SK-N-SH (cell line): ENCODE measurements around the gene C12orf57. TPM values are rescaled to one million over a fixed set of nuclear protein-coding genes. Genes with fewer than 3 reads are reported as not detected.
A peak's percentile ranks its signal among the peaks of the same experiment; 100 is the strongest.

Source experiments
- CTCF ChIA-PET: fragments of 300-600, 350-600 bp; formaldehyde crosslinking; extraction: SDS; loops from one replicate; lab custom pipeline; 2021; lab: Yijun Ruan, JAX
- POLR2A ChIA-PET: fragments of 350-600 bp; sonication (Branson Sonifier 250); formaldehyde crosslinking; extraction: SDS; loops from one replicate; lab custom pipeline; 2020; ENCODE audit warnings: antibody characterized with exemption, inconsistent platforms; lab: Yijun Ruan, JAX
- DNase-seq: peaks from one replicate; pipeline ENCODE4 v3.0.0; 2012
- H2AFZ ChIP-seq: fragments of 200-600 bp; sonication (generic); 2 replicates; pipeline ENCODE4 v1.8.1; 2016; ENCODE audit warnings: antibody characterized with exemption, mild to moderate bottlenecking, low read depth
- H3F3A ChIP-seq: fragments of 200-600 bp; sonication (generic); replicated peaks from 2 replicates; pipeline ENCODE3; 2016; ENCODE audit warnings: antibody characterized with exemption, mild to moderate bottlenecking; ENCODE audit not compliant: insufficient read depth
- H3K27ac ChIP-seq, 2 experiments: fragments of 200-500 bp in 1 of 2; fragments of 200-600 bp in 1 of 2; sonication (Bioruptor generic) in 1 of 2; sonication (generic), shearing (Covaris generic) in 1 of 2; 2 replicates each; pipeline versions ENCODE4 v1.5.1 to v1.6.1; 2014 to 2016; ENCODE audit warnings: low read depth in 2 of 2, inconsistent platforms in 1 of 2, low read length in 1 of 2, mild to moderate bottlenecking in 1 of 2, mixed read lengths in 1 of 2
- H3K27me3 ChIP-seq: fragments of 200-600 bp; sonication (generic), shearing (Covaris generic); 2 replicates; pipeline ENCODE4 v1.6.1; 2016; ENCODE audit warnings: mixed run types; ENCODE audit not compliant: insufficient read depth
- H3K36me3 ChIP-seq, 2 experiments: fragments of 200-500 bp in 1 of 2; fragments of 200-600 bp in 1 of 2; sonication (Bioruptor generic) in 1 of 2; sonication (generic) in 1 of 2; replicated peaks in 1 of 2; 2 replicates each; pipeline versions ENCODE3 to v1.5.1; 2014 to 2016; ENCODE audit warnings: low read length in 1 of 2, mild to moderate bottlenecking in 1 of 2; ENCODE audit not compliant: insufficient read depth in 2 of 2, control insufficient read depth in 1 of 2
- H3K4me1 ChIP-seq, 2 experiments: fragments of 200-500 bp in 1 of 2; fragments of 200-600 bp in 1 of 2; sonication (Bioruptor generic) in 1 of 2; sonication (generic), shearing (Covaris generic) in 1 of 2; 2 replicates each; pipeline versions ENCODE4 v1.5.1 to v1.6.1; 2014 to 2016; ENCODE audit warnings: low read depth in 1 of 2, low read length in 1 of 2, mixed run types in 1 of 2; ENCODE audit not compliant: insufficient read depth in 2 of 2, control insufficient read depth in 1 of 2
- H3K4me2 ChIP-seq: fragments of 200-600 bp; sonication (generic), shearing (Covaris generic); 2 replicates; pipeline ENCODE4 v1.6.1; 2017; ENCODE audit warnings: mixed run types
- H3K4me3 ChIP-seq, 2 experiments: fragments of 200-500 bp in 1 of 2; fragments of 200-600 bp in 1 of 2; sonication (Bioruptor generic) in 1 of 2; sonication (generic), shearing (Covaris generic) in 1 of 2; 2 replicates each; pipeline versions ENCODE4 v1.5.1 to v1.8.1; 2014 to 2016; ENCODE audit warnings: low read depth in 2 of 2, inconsistent platforms in 1 of 2, low read length in 1 of 2, mild to moderate bottlenecking in 1 of 2, mixed read lengths in 1 of 2, moderate library complexity in 1 of 2
- H3K79me2 ChIP-seq: fragments of 200-600 bp; sonication (generic); 2 replicates; pipeline ENCODE4 v1.8.1; 2017; ENCODE audit warnings: mild to moderate bottlenecking; ENCODE audit not compliant: insufficient read depth
- H3K9ac ChIP-seq: fragments of 200-600 bp; sonication (generic); 2 replicates; pipeline ENCODE4 v1.6.1; 2017; ENCODE audit warnings: mixed run types
- H3K9me2 ChIP-seq: fragments of 200-600 bp; sonication (generic); 2 replicates; pipeline ENCODE4 v1.6.1; 2017; ENCODE audit warnings: mixed run types
- H3K9me3 ChIP-seq: fragments of 200-600 bp; sonication (generic); 2 replicates; pipeline ENCODE4 v1.6.1; 2017; ENCODE audit warnings: mixed run types, mild to moderate bottlenecking, moderate library complexity
- H4K20me1 ChIP-seq: fragments of 200-600 bp; sonication (generic); 2 replicates; pipeline ENCODE4 v1.6.1; 2017; ENCODE audit warnings: mild to moderate bottlenecking, mixed run types; ENCODE audit not compliant: insufficient read depth
- CHD2 ChIP-seq: fragments of 150-350 bp; IDR thresholded peaks from 2 replicates; pipeline ENCODE4 v1.6.1; 2018; ENCODE audit warnings: low read length; ENCODE audit not compliant: partially characterized antibody
- EZH2phosphoT487 ChIP-seq: fragments of 200-600 bp; sonication (generic); IDR thresholded peaks from 2 replicates; pipeline ENCODE4 v1.6.1; 2017; ENCODE audit warnings: low read depth, mixed run types, mild to moderate bottlenecking, antibody characterized with exemption, moderate library complexity, borderline replicate concordance
- FOXJ3 ChIP-seq: sonication (generic); formaldehyde crosslinking; IDR thresholded peaks from 2 replicates; pipeline ENCODE4 v1.5.1; 2020; ENCODE audit warnings: mild to moderate bottlenecking, missing genetic modification reagents
- FOXM1 ChIP-seq: IDR thresholded peaks from 2 replicates; pipeline ENCODE4 v1.4.0; 2012; ENCODE audit warnings: low read depth, mild to moderate bottlenecking
- GABPA ChIP-seq: IDR thresholded peaks from 2 replicates; pipeline ENCODE4 v1.4.0; 2012; ENCODE audit warnings: low read depth, mild to moderate bottlenecking
- GATA2 ChIP-seq: sonication (generic); formaldehyde crosslinking; IDR thresholded peaks from 2 replicates; pipeline ENCODE4 v1.5.0; 2020; ENCODE audit warnings: mild to moderate bottlenecking, missing genetic modification reagents
- JUND ChIP-seq: IDR thresholded peaks from 2 replicates; pipeline ENCODE4 v1.4.0; 2012
- MAX ChIP-seq: IDR thresholded peaks from 2 replicates; pipeline ENCODE4 v1.4.0; 2012; ENCODE audit warnings: low read depth
- NFIC ChIP-seq: IDR thresholded peaks from 2 replicates; pipeline ENCODE4 v1.4.0; 2012; ENCODE audit warnings: borderline replicate concordance
- NRF1 ChIP-seq: IDR thresholded peaks from 2 replicates; pipeline ENCODE4 v1.6.1; 2012; ENCODE audit warnings: low read depth, mild to moderate bottlenecking, low read length
- PBX3 ChIP-seq: IDR thresholded peaks from 2 replicates; pipeline ENCODE4; 2012
- RAD21 ChIP-seq: IDR thresholded peaks from 2 replicates; pipeline ENCODE4 v1.6.1; 2012; ENCODE audit warnings: mild to moderate bottlenecking, low read length
- RXRA ChIP-seq: IDR thresholded peaks from 2 replicates; pipeline ENCODE4 v1.4.0; 2012; ENCODE audit warnings: low read depth, mild to moderate bottlenecking, borderline replicate concordance
- SMC3 ChIP-seq: IDR thresholded peaks from 2 replicates; pipeline ENCODE4 v1.6.1; 2012; ENCODE audit warnings: low read depth, low read length, improper control_type of control experiment
- TAF1 ChIP-seq: IDR thresholded peaks from 2 replicates; pipeline ENCODE4 v1.6.1; 2012; ENCODE audit warnings: low read depth, mild to moderate bottlenecking, low read length, moderate library complexity, borderline replicate concordance
- TEAD4 ChIP-seq: IDR thresholded peaks from 2 replicates; pipeline ENCODE4 v1.4.0; 2012; ENCODE audit warnings: mild to moderate bottlenecking, borderline replicate concordance; ENCODE audit not compliant: insufficient read depth
- USF2 ChIP-seq: fragments of 150-350 bp; IDR thresholded peaks from 2 replicates; pipeline ENCODE4 v1.6.1; 2017; ENCODE audit warnings: antibody characterized with exemption, low read length, low read depth, borderline replicate concordance
- WGBS: methylation state at CpG from one replicate; pipeline ENCODE4 v1.1.6; 2017; ENCODE audit warnings: low lambda C conversion rate; 5-methylcytosine and 5-hydroxymethylcytosine counted together
- polyA plus RNA-seq, 3 experiments: library from polyadenylated mRNA; depleted of rRNA; stranded (reverse); fragments of >200 nt; gene quantifications; 2 replicates each; pipeline ENCODE4 v1.2.3, GENCODE V29; 2012
- TF ChIP-seq, protein P1 (sequence below): fragments of 200-600 bp; sonication (generic); IDR thresholded peaks from 2 replicates; pipeline ENCODE4 v1.6.1; 2017; ENCODE audit warnings: antibody characterized with exemption, mild to moderate bottlenecking, moderate library complexity
- TF ChIP-seq, protein P2 (sequence below): IDR thresholded peaks from 2 replicates; pipeline ENCODE4 v1.6.1; 2012; ENCODE audit warnings: mild to moderate bottlenecking, low read depth, low read length, moderate library complexity
- TF ChIP-seq, protein P3 (sequence below): IDR thresholded peaks from 2 replicates; pipeline ENCODE4 v1.4.0; 2012; ENCODE audit warnings: low read depth, borderline replicate concordance

Gene C12orf57
- polyA plus RNA-seq, 1 of the 3 experiments (the other 2 are of a cell fraction), result 659 TPM

DNA sequence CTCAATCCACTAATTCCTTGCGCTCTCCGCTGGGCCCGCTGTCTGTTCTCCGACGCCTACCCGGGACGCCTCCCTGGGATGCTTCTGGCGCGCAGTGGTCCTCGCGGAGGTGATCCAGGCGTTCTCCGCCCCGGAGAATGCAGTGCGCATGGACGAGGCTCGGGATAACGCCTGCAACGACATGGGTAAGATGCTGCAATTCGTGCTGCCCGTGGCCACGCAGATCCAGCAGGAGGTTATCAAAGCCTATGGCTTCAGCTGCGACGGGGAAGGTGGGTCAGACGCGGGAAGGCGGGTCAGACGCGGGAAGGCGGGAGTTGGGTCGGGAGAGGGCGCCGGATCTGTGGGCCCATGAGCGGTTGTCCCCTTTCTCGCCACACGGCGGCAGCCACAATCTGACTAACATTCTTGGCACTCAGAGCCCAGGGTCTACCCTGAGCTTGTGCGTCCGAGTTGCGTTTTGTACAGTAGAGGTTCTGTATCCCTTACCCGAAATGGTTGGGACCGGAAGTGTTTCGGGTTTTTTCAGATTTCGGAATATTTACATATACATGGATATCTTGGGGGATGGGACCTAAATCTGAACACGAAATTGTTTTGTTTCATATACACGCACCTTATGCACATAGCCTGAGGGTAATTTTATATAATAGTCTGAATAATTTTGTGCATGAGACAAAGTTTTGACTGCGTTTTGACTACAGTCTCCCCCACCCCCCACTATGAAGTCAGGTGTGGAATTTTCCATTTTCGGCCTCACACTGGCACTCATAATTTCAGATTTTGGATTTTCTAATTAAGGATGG, 762 bp downstream of the C12orf57 start (continued):
- TF ChIP-seq, protein P1, sequence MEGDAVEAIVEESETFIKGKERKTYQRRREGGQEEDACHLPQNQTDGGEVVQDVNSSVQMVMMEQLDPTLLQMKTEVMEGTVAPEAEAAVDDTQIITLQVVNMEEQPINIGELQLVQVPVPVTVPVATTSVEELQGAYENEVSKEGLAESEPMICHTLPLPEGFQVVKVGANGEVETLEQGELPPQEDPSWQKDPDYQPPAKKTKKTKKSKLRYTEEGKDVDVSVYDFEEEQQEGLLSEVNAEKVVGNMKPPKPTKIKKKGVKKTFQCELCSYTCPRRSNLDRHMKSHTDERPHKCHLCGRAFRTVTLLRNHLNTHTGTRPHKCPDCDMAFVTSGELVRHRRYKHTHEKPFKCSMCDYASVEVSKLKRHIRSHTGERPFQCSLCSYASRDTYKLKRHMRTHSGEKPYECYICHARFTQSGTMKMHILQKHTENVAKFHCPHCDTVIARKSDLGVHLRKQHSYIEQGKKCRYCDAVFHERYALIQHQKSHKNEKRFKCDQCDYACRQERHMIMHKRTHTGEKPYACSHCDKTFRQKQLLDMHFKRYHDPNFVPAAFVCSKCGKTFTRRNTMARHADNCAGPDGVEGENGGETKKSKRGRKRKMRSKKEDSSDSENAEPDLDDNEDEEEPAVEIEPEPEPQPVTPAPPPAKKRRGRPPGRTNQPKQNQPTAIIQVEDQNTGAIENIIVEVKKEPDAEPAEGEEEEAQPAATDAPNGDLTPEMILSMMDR, result peak; percentile 76
- TF ChIP-seq FOXM1 (no peak), RXRA (no peak), GATA2 (CRISPR knock-in tag) (no peak), PBX3 (no peak; the same call in 1 of the 2 replicates), JUND (no peak), GABPA (peak; percentile 40; the same call in 1 of the 2 replicates), TEAD4 (no peak), EZH2phosphoT487 (no peak)
- TF ChIP-seq, all 33 proteins: peak for 14

- Histone ChIP-seq H3K27ac (no peak overlapping the region), H2AFZ (no peak overlapping the region), H3K4me2 (peak overlapping the region; percentile 87; the same call in 1 of the 2 replicates), H3K4me1 (peaks cover 6 to 13% of the 10 kb centered on the region in 2 experiments; a peak in 3 of 4 replicates), H3F3A (peaks cover 42% of the 10 kb centered on the region), H3K4me3 (no peak overlapping the region), H4K20me1 (no peaks in the 10 kb centered on the region), H3K9me3 (no peaks in the 10 kb centered on the region), H3K36me3 (peaks cover 11 to 15% of the 10 kb centered on the region in 2 experiments), H3K9ac (no peak overlapping the region), H3K9me2 (no peaks in the 10 kb centered on the region), H3K79me2 (peaks cover 10% of the 10 kb centered on the region; the same call in 1 of the 2 replicates), H3K27me3 (no peaks in the 10 kb centered on the region)
- ChIA-PET CTCF (interaction anchor here (0.9 to 6.5 kb wide), 18 partner anchors 8 to 199 kb away, joined by 3 to 114 read pairs (median 8); partner anchors contain the start of genes C1R, C1RL and ENO2), POLR2A (interaction anchor here (2.5 to 4.6 kb wide), 3 partner anchors 18 to 73 kb away, joined by 14 to 82 read pairs (median 62); partner anchors contain the start of genes ATN1 and SPSB2)
- TF ChIP-seq MAX, result no peak
- TF ChIP-seq NFIC, result no peak
- no peak for TF ChIP-seq NRF1
- TF ChIP-seq GATA2 (CRISPR knock-in tag), result no peak
- no peak for TF ChIP-seq CHD2
- no peak for TF ChIP-seq SMC3
- TF ChIP-seq FOXM1, result no peak
- no peak for TF ChIP-seq FOXJ3 (CRISPR knock-in tag)
- TF ChIP-seq GABPA, result no peak
- TF ChIP-seq, protein P2, sequence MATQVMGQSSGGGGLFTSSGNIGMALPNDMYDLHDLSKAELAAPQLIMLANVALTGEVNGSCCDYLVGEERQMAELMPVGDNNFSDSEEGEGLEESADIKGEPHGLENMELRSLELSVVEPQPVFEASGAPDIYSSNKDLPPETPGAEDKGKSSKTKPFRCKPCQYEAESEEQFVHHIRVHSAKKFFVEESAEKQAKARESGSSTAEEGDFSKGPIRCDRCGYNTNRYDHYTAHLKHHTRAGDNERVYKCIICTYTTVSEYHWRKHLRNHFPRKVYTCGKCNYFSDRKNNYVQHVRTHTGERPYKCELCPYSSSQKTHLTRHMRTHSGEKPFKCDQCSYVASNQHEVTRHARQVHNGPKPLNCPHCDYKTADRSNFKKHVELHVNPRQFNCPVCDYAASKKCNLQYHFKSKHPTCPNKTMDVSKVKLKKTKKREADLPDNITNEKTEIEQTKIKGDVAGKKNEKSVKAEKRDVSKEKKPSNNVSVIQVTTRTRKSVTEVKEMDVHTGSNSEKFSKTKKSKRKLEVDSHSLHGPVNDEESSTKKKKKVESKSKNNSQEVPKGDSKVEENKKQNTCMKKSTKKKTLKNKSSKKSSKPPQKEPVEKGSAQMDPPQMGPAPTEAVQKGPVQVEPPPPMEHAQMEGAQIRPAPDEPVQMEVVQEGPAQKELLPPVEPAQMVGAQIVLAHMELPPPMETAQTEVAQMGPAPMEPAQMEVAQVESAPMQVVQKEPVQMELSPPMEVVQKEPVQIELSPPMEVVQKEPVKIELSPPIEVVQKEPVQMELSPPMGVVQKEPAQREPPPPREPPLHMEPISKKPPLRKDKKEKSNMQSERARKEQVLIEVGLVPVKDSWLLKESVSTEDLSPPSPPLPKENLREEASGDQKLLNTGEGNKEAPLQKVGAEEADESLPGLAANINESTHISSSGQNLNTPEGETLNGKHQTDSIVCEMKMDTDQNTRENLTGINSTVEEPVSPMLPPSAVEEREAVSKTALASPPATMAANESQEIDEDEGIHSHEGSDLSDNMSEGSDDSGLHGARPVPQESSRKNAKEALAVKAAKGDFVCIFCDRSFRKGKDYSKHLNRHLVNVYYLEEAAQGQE, result no peak
- no peak for TF ChIP-seq JUND
- no peak for TF ChIP-seq RXRA
- TF ChIP-seq TEAD4, result no peak
- TF ChIP-seq, protein P3, sequence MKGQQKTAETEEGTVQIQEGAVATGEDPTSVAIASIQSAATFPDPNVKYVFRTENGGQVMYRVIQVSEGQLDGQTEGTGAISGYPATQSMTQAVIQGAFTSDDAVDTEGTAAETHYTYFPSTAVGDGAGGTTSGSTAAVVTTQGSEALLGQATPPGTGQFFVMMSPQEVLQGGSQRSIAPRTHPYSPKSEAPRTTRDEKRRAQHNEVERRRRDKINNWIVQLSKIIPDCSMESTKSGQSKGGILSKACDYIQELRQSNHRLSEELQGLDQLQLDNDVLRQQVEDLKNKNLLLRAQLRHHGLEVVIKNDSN, result no peak
- TF ChIP-seq USF2, result no peak
- TF ChIP-seq TAF1, result no peak
- no peak for TF ChIP-seq RAD21
- peak; percentile 15 for DNase-seq
- 80% methylated on average over 4 of the region's 11 CpGs for whole genome bisulfite sequencing
These were observed 1.8 kb downstream of the C12orf57 start for GRCh38 chr12:6945613-6946012.
